Neural progenitor cell (in vitro differentiated cells): ENCODE results near the gene SHC3.

Source experiments
- EZH2 ChIP-seq: fragments of 200-600 bp; sonication (generic); IDR thresholded peaks from 2 replicates; pipeline ENCODE4 v1.6.1; 2017; ENCODE audit warnings: antibody characterized with exemption, mild to moderate bottlenecking, moderate library complexity
- EZH2phosphoT487 ChIP-seq: fragments of 200-600 bp; sonication (generic); IDR thresholded peaks from 2 replicates; pipeline ENCODE4 v1.6.1; 2017; ENCODE audit warnings: antibody characterized with exemption
- TF ChIP-seq, protein P1 (sequence below): fragments of 200-600 bp; sonication (generic); IDR thresholded peaks from 2 replicates; pipeline ENCODE4 v1.5.1; 2017; ENCODE audit warnings: antibody characterized with exemption, mild to moderate bottlenecking

- TF ChIP-seq, protein P1, sequence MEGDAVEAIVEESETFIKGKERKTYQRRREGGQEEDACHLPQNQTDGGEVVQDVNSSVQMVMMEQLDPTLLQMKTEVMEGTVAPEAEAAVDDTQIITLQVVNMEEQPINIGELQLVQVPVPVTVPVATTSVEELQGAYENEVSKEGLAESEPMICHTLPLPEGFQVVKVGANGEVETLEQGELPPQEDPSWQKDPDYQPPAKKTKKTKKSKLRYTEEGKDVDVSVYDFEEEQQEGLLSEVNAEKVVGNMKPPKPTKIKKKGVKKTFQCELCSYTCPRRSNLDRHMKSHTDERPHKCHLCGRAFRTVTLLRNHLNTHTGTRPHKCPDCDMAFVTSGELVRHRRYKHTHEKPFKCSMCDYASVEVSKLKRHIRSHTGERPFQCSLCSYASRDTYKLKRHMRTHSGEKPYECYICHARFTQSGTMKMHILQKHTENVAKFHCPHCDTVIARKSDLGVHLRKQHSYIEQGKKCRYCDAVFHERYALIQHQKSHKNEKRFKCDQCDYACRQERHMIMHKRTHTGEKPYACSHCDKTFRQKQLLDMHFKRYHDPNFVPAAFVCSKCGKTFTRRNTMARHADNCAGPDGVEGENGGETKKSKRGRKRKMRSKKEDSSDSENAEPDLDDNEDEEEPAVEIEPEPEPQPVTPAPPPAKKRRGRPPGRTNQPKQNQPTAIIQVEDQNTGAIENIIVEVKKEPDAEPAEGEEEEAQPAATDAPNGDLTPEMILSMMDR = no peak
- TF ChIP-seq EZH2phosphoT487 = no peak
- no peak for TF ChIP-seq EZH2
Measured at GRCh38 chr9:89001917-89002540, 176.6 kb downstream of the SHC3 start.
